ENCODE measurements around the gene GRID2.

Gene GRID2

GRCh38 chr4:93657527-93657926 is 1353.8 kb downstream of the GRID2 start:
- TF ChIP-seq PPARA (CRISPR knock-in tag; IDR thresholded peaks at IDR 0.05; ENCODE audit: borderline replicate concordance) (no peak), ZC3H10 (CRISPR knock-in tag; IDR thresholded peaks at IDR 0.05) (no peak), ISL1 (CRISPR knock-in tag; IDR thresholded peaks at IDR 0.05) (no peak), GLIS3 (CRISPR knock-in tag; IDR thresholded peaks at IDR 0.05) (no peak), CSRNP3 (CRISPR knock-in tag; IDR thresholded peaks at IDR 0.05) (no peak), ARNTL (CRISPR knock-in tag; IDR thresholded peaks at IDR 0.05; ENCODE audit: borderline replicate concordance, low read depth) (no peak), TSHZ2 (CRISPR knock-in tag; IDR thresholded peaks at IDR 0.05) (no peak), PATZ1 (CRISPR knock-in tag; IDR thresholded peaks at IDR 0.05; ENCODE audit: borderline replicate concordance) (no peak), CSDC2 (CRISPR knock-in tag; IDR thresholded peaks at IDR 0.05) (no peak), ZFP30 (CRISPR knock-in tag; IDR thresholded peaks at IDR 0.05) (no peak), RARB (CRISPR knock-in tag; IDR thresholded peaks at IDR 0.05) (no peak), ZNF565 (CRISPR knock-in tag; conservative IDR thresholded peaks at IDR 0.05; ENCODE audit: low read depth) (no peak), ZNF8 (CRISPR knock-in tag; IDR thresholded peaks at IDR 0.05) (no peak), TCF4 (CRISPR knock-in tag; IDR thresholded peaks at IDR 0.05; ENCODE audit: borderline replicate concordance) (no peak)
- ATAC-seq: no peak

GRCh38 chr4:93658443-93658842 is 1354.7 kb downstream of the GRID2 start:
- TF ChIP-seq TCF4 (CRISPR knock-in tag; IDR thresholded peaks at IDR 0.05; ENCODE audit: borderline replicate concordance) (no peak), TSHZ2 (CRISPR knock-in tag; IDR thresholded peaks at IDR 0.05) (no peak), ARNTL (CRISPR knock-in tag; IDR thresholded peaks at IDR 0.05; ENCODE audit: borderline replicate concordance, low read depth) (no peak), ZFP30 (CRISPR knock-in tag; IDR thresholded peaks at IDR 0.05) (no peak), SNAI2 (CRISPR knock-in tag; IDR thresholded peaks at IDR 0.05) (no peak), ZNF70 (CRISPR knock-in tag; IDR thresholded peaks at IDR 0.05) (no peak), PATZ1 (CRISPR knock-in tag; IDR thresholded peaks at IDR 0.05; ENCODE audit: borderline replicate concordance) (no peak)
- ATAC-seq: peak; percentile 76

- peak; percentile 86 for ATAC-seq
- TF ChIP-seq TOX (CRISPR knock-in tag; IDR thresholded peaks at IDR 0.05; ENCODE audit: borderline replicate concordance): no peak
- 0 out of 2 replicates have a peak, but pooled peaks have one; percentile 69 for TF ChIP-seq CREB5 (CRISPR knock-in tag; IDR thresholded peaks at IDR 0.05; ENCODE audit: low read depth)
- TF ChIP-seq POU6F1 (CRISPR knock-in tag; IDR thresholded peaks at IDR 0.05; ENCODE audit: borderline replicate concordance, low read depth): no peak
- peak; percentile 93 for TF ChIP-seq ISL1 (CRISPR knock-in tag; IDR thresholded peaks at IDR 0.05)
- no peak for TF ChIP-seq ZFP30 (CRISPR knock-in tag; IDR thresholded peaks at IDR 0.05)
- no peak for TF ChIP-seq SNAI2 (CRISPR knock-in tag; IDR thresholded peaks at IDR 0.05)
- TF ChIP-seq OSR1 (CRISPR knock-in tag; IDR thresholded peaks at IDR 0.05): no peak
- TF ChIP-seq PPARA (CRISPR knock-in tag; IDR thresholded peaks at IDR 0.05; ENCODE audit: borderline replicate concordance): no peak
- peak; percentile 64; the same call in 1 of the 2 replicates for TF ChIP-seq ZNF8 (CRISPR knock-in tag; IDR thresholded peaks at IDR 0.05)
- no peak for TF ChIP-seq CSRNP3 (CRISPR knock-in tag; IDR thresholded peaks at IDR 0.05)
- no peak for TF ChIP-seq ZNF70 (CRISPR knock-in tag; IDR thresholded peaks at IDR 0.05)
- TF ChIP-seq ZFP3 (CRISPR knock-in tag; IDR thresholded peaks at IDR 0.05): no peak
These were observed 1355.9 kb downstream of the GRID2 start for GRCh38 chr4:93659629-93660028.

Data from SK-N-SH treated with all-trans-retinoic acid at 6 μM for 48 hours (cell line).